HG02588 (cell line): ENCODE data around the gene CACNA2D3.

Experiments
- ATAC-seq: cut with Tn5 transposase; IDR thresholded peaks from one replicate; pipeline ENCODE4 v1.9.1; 2021; ENCODE audit warnings: mild to moderate bottlenecking, moderate library complexity; ENCODE audit not compliant: unreplicated experiment

CACNA2D3 gene

GRCh38 chr3:54826251-54826691, 703.9 kb downstream of the CACNA2D3 start:
- ATAC-seq: no peak

GRCh38 chr3:54827056-54827687, 704.8 kb downstream of the CACNA2D3 start:
- no peak for ATAC-seq

- no peak for ATAC-seq
These were observed 705.4 kb downstream of the CACNA2D3 start for GRCh38 chr3:54827776-54828175.

GRCh38 chr3:54830658-54831057, 708.3 kb downstream of the CACNA2D3 start:
- ATAC-seq: no peak

- no peak for ATAC-seq
These were observed 708.8 kb downstream of the CACNA2D3 start for GRCh38 chr3:54831112-54831511.

- ATAC-seq: no peak
These were observed 710.5 kb downstream of the CACNA2D3 start for GRCh38 chr3:54832876-54833275.

- ATAC-seq: no peak
These were observed 713.3 kb downstream of the CACNA2D3 start for GRCh38 chr3:54835701-54836100.

GRCh38 chr3:54836871-54837270, 714.5 kb downstream of the CACNA2D3 start:
- no peak for ATAC-seq

GRCh38 chr3:54837964-54838363, 715.6 kb downstream of the CACNA2D3 start:
- no peak for ATAC-seq

- no peak for ATAC-seq
These were observed 719.1 kb downstream of the CACNA2D3 start for GRCh38 chr3:54841471-54841870.

- ATAC-seq: no peak
These were observed 721.0 kb downstream of the CACNA2D3 start for GRCh38 chr3:54843352-54843751.

GRCh38 chr3:54844211-54844610, 721.9 kb downstream of the CACNA2D3 start:
- ATAC-seq: no peak

- ATAC-seq: no peak
These were observed 722.7 kb downstream of the CACNA2D3 start for GRCh38 chr3:54845011-54845410.

- no peak for ATAC-seq
These were observed 723.2 kb downstream of the CACNA2D3 start for GRCh38 chr3:54845551-54845950.

GRCh38 chr3:54846119-54846518, 723.8 kb downstream of the CACNA2D3 start:
- ATAC-seq: no peak

- no peak for ATAC-seq
These were observed 725.0 kb downstream of the CACNA2D3 start for GRCh38 chr3:54847361-54847760.

GRCh38 chr3:54849360-54849759, 727.0 kb downstream of the CACNA2D3 start:
- no peak for ATAC-seq

- ATAC-seq: no peak
These were observed 728.2 kb downstream of the CACNA2D3 start for GRCh38 chr3:54850484-54851018.

- peak; percentile 82 for ATAC-seq
These were observed 731.4 kb downstream of the CACNA2D3 start for GRCh38 chr3:54853573-54854404.

GRCh38 chr3:54856271-54856670, 733.9 kb downstream of the CACNA2D3 start:
- ATAC-seq: no peak

GRCh38 chr3:54857343-54857742, 735.0 kb downstream of the CACNA2D3 start:
- ATAC-seq: no peak
